SU-DHL-6 (cell line): ENCODE data around the gene RAD51B.

Source experiments
- H2AFZ ChIP-seq: fragments of 200-600 bp; sonication (generic); 2 replicates; pipeline ENCODE4 v1.6.1; 2014; ENCODE audit warnings: low read depth, mild to moderate bottlenecking, moderate library complexity, mixed read lengths, antibody characterized with exemption, low read length; ENCODE audit not compliant: severe bottlenecking
- H3F3A ChIP-seq: fragments of 200-600 bp; shearing (Covaris generic); 2 replicates; pipeline ENCODE4 v1.6.0; 2016; ENCODE audit warnings: antibody characterized with exemption, mild to moderate bottlenecking; ENCODE audit not compliant: insufficient read depth
- H3K27ac ChIP-seq: fragments of 200-600 bp; sonication (generic); 2 replicates; pipeline ENCODE4 v1.5.1; 2016; ENCODE audit warnings: low read depth, mild to moderate bottlenecking, low read length, moderate library complexity, mixed read lengths
- H3K27me3 ChIP-seq: fragments of 200-600 bp; sonication (generic), shearing (Covaris generic); 2 replicates; pipeline ENCODE4 v1.6.0; 2014; ENCODE audit warnings: mild to moderate bottlenecking, low read length
- H3K36me3 ChIP-seq: fragments of 200-600 bp; sonication (generic); 2 replicates; pipeline ENCODE4 v1.6.1; 2014; ENCODE audit warnings: mild to moderate bottlenecking, low read length, mixed read lengths
- H3K4me2 ChIP-seq: fragments of 300-600, 200-600 bp; shearing (Covaris generic), sonication (generic); 2 replicates; pipeline ENCODE4 v1.6.0; 2014; ENCODE audit warnings: low read length, low read depth, mild to moderate bottlenecking; ENCODE audit not compliant: poor library complexity, severe bottlenecking
- H3K4me3 ChIP-seq: fragments of 200-600 bp; sonication (generic); 2 replicates; pipeline ENCODE4 v1.5.1; 2014; ENCODE audit warnings: antibody characterized with exemption, low read length, mild to moderate bottlenecking, mixed read lengths; ENCODE audit not compliant: insufficient read depth, poor library complexity, severe bottlenecking
- H3K79me2 ChIP-seq: fragments of 200-600 bp; sonication (generic); 2 replicates; pipeline ENCODE4 v1.6.1; 2014; ENCODE audit warnings: mild to moderate bottlenecking, low read length, moderate library complexity; ENCODE audit not compliant: insufficient read depth
- H3K9ac ChIP-seq: fragments of 200-600 bp; sonication (generic); 2 replicates; pipeline ENCODE4 v1.7.0; 2014; ENCODE audit warnings: mild to moderate bottlenecking, low read length
- H3K9me2 ChIP-seq: fragments of 200-600 bp; sonication (generic); replicated peaks from 2 replicates; pipeline ENCODE4 v1.6.1; 2014; ENCODE audit warnings: low read length; ENCODE audit not compliant: insufficient read depth
- H3K9me3 ChIP-seq: fragments of 200-600 bp; sonication (generic); 2 replicates; pipeline ENCODE4 v1.6.1; 2014; ENCODE audit warnings: low read length, mixed read lengths; ENCODE audit not compliant: insufficient read depth
- H4K20me1 ChIP-seq: fragments of 200-600 bp; sonication (generic); 2 replicates; pipeline ENCODE4 v1.6.1; 2014; ENCODE audit warnings: low read depth, mild to moderate bottlenecking, antibody characterized with exemption, low read length, moderate library complexity, mixed read lengths
- CTCF ChIP-seq: fragments of 200-600 bp; sonication (generic); IDR thresholded peaks from one replicate; pipeline ENCODE4 v1.5.1; 2017; ENCODE audit warnings: antibody characterized with exemption, mild to moderate bottlenecking, low read length, moderate library complexity; ENCODE audit not compliant: insufficient read depth, poor library complexity, severe bottlenecking
- EZH2phosphoT487 ChIP-seq: fragments of 200-600 bp; sonication (generic), shearing (Covaris generic); conservative IDR thresholded peaks from 2 replicates; pipeline ENCODE4 v1.6.1; 2018; ENCODE audit warnings: mild to moderate bottlenecking, antibody characterized with exemption, low read length, moderate library complexity, mixed read lengths

Gene RAD51B

GRCh38 chr14:68710776-68711175, 891.2 kb downstream of the RAD51B start:
- Histone ChIP-seq H3K79me2 (no peaks in the 10 kb centered on the region), H3F3A (no peaks in the 10 kb centered on the region), H3K36me3 (no peaks in the 10 kb centered on the region), H3K27ac (no peak overlapping the region), H3K9ac (no peak overlapping the region), H3K4me3 (no peak overlapping the region), H2AFZ (no peak overlapping the region), H3K27me3 (no peaks in the 10 kb centered on the region), H3K4me2 (no peak overlapping the region), H3K9me3 (no peaks in the 10 kb centered on the region), H3K9me2 (no peaks in the 10 kb centered on the region), H4K20me1 (no peaks in the 10 kb centered on the region)
- TF ChIP-seq CTCF (no peak), EZH2phosphoT487 (no peak)

- H3K4me2 ChIP-seq = no peak overlapping the region
- no peaks in the 10 kb centered on the region for H4K20me1 ChIP-seq
- H3K27me3 ChIP-seq = no peaks in the 10 kb centered on the region
These were observed 892.2 kb downstream of the RAD51B start for GRCh38 chr14:68711561-68712309.

GRCh38 chr14:68712703-68713370, 893.3 kb downstream of the RAD51B start:
- no peaks in the 10 kb centered on the region for H4K20me1 ChIP-seq
- H3K36me3 ChIP-seq = no peaks in the 10 kb centered on the region
- TF ChIP-seq CTCF = no peak
- no peak overlapping the region for H3K4me3 ChIP-seq
- no peak overlapping the region for H3K4me2 ChIP-seq
- H3K9me2 ChIP-seq = no peaks in the 10 kb centered on the region
- no peak overlapping the region for H3K9ac ChIP-seq
- H3K27ac ChIP-seq = no peak overlapping the region
- H3K9me3 ChIP-seq = no peaks in the 10 kb centered on the region
- no peaks in the 10 kb centered on the region for H3K27me3 ChIP-seq
- H3K79me2 ChIP-seq = no peaks in the 10 kb centered on the region
- no peaks in the 10 kb centered on the region for H3F3A ChIP-seq
- no peak overlapping the region for H2AFZ ChIP-seq

More at GRCh38 chr14:68711561-68712309, 892.2 kb downstream of the RAD51B start:
- no peak overlapping the region for H3K9ac ChIP-seq
- no peaks in the 10 kb centered on the region for H3K36me3 ChIP-seq
- no peak overlapping the region for H2AFZ ChIP-seq
- no peaks in the 10 kb centered on the region for H3K79me2 ChIP-seq
- H3K9me2 ChIP-seq = no peaks in the 10 kb centered on the region
- TF ChIP-seq EZH2phosphoT487 (no peak), CTCF (no peak)
- no peak overlapping the region for H3K4me3 ChIP-seq
- H3F3A ChIP-seq = no peaks in the 10 kb centered on the region
- no peak overlapping the region for H3K27ac ChIP-seq
- no peaks in the 10 kb centered on the region for H3K9me3 ChIP-seq
